HG02885 (cell line): Measurements from ENCODE around the gene SLX4.

Experiments
- ATAC-seq: cut with Tn5 transposase; IDR thresholded peaks from one replicate; pipeline ENCODE4 v1.9.1; 2021; ENCODE audit warnings: mild to moderate bottlenecking; ENCODE audit not compliant: unreplicated experiment, poor library complexity

The SLX4 gene

GRCh38 chr16:3583303-3584038 lies 27.9 kb downstream of the SLX4 start:
- no peak for ATAC-seq

DNA sequence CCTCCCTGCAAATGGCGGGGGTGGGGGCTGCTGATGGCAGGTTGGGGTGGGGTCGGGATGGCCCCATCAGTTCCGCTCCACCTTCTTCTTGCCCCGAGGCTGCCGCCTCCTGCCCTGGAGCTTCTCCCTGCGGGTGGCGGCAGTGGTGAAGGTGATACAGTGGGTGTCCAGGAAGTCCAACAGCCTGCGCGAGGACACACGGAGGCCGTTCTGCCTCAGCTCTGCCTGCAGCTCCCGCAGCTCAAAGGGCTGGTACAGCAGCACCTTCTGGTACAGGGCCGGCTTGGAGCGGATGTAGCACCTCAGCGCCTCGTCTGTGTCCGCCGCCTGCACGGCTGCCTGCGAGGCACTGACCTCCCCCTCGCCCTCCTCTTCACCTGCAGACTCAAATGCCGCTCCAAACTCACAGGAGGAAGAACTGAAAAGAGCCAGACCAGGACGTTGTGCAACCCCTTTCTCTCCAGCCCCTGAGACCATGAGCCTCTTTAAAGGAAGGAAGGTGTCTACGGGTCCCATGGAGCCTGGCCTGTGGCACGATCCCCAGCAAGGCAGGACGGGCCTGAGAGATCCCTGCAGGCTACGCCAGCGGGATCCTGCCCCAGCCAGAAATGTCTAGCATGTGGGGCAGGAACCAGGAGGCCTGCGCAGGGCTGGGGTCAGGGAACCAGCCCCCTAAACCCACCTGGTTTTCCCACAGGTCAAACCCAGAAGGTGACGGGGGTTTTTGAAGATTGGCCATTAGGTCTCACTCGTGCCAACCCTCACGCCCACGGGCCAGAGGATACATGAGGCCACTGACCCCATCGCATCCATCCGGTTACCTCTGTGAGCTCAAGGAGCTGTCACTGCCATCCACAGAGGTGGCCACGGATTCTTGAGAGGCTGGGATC lies 28.9 kb downstream of the SLX4 start:
- ATAC-seq, result no peak

DNA sequence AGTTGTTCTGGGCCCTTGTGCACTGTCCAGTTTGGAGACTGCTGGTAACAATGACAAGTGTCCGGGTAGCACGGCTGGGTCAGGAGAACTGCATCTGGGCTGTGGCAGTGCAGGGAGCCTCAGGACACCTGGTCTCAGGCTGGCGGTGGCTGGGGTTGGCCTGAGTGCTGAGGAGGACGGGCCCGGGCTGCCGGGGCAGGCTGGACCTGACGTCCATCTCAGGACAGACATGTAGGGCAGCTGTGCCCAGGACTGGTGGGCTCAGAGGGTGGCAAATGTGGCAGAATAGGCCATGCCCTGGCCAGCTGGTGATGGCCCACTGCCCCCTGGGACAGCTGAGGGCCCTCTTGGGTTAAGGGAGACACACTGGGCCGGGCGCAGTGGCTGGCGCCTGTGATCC lies 30.0 kb downstream of the SLX4 start:
- ATAC-seq, result no peak

DNA sequence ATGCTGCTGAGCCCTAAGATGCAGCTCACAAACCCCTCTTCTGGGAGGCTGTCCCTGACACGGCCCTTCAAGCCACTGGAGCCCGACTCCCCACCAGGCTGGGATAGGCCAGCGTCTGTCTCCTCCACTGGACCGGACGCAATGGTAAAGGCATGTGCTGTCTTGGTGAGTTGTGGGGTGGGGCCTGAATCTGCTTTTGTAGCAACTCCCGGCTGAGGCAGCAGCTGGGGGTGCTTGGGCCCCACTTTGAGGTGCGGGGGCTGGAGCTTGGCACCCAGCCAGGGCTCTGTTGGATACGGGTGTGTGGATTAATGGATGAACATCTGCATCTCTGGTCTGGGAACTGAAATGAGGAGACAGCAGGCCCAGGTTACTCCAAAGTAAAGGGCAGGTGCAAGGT lies 30.7 kb downstream of the SLX4 start:
- no peak for ATAC-seq

GRCh38 chr16:3580251-3580651 lies 31.2 kb downstream of the SLX4 start:
- no peak for ATAC-seq

DNA sequence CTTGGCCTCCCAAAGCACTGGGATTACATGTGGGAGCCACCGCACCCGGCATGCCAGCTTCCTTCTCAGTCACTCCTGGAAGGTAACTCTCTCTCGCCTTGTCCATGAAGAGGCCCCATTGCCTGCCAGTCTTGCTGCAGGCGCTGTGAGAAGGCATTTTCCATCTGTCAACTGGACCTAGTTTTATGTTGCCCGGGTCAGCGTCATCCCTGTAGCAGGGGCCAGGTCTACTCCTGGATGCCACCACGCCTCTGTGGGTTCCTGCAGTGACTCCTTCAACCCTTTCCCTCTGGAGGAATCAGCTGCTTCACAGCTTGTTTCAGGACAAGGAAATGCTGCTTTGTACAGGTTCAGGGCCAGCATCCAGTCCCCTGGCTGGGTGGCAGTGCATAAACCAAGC lies 31.6 kb downstream of the SLX4 start:
- no peak for ATAC-seq

- ATAC-seq, result peak; percentile 62
These were observed 32.5 kb downstream of the SLX4 start for GRCh38 chr16:3578610-3579551.

DNA sequence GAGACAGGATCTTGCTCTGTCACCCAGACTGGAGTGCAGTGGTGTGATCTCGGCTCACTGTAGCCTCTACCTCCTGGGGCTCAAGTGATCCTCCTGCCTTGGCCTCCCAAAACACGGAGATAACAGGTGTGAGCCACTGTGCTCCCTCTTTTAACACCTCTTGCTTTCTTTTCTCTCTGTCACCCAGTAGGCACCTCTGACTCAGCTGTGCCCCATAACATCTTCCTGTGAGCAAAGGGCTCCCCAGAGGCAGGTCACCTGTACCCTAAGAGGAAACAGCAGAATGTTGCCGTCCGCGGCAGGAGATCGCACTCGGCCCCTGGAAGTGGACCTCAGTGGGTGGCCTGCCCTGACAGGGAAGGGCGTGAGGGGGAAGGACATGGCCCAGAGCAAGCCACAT lies 33.3 kb downstream of the SLX4 start:
- no peak for ATAC-seq

DNA sequence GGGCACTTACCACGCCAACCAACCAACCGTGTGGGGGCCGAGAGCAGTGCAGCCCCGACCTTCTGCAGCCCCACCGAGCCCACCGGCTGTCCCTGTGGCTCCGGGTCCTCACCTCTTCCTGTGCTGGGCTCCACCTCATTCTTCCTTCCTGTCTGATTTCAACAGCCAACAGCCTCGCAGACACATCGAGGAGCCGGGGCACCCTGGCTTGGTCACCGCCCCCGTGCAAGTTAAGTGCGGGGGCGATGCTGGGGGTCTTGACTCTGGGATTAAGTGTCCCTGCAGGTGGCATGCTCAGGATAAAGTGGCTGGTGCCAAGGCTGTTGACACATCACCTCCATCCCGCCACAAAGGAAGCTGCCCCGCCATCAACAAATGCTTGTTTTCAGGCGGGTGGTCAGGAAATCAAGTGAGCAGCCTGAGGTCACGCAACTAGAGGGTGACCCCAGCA lies 34.1 kb downstream of the SLX4 start, which contains the start of gene NLRC3:
Gene NLRC3, minus strand, starts transcription at position 102 of the 451 bp plus-strand sequence. CDS start 12,367 bp downstream, outside the sequence.
- no peak for ATAC-seq

- ATAC-seq, result no peak
These were observed 35.2 kb downstream of the SLX4 start for GRCh38 chr16:3576211-3576610.

- no peak for ATAC-seq
These were observed 35.9 kb downstream of the SLX4 start for GRCh38 chr16:3575491-3575890.

DNA sequence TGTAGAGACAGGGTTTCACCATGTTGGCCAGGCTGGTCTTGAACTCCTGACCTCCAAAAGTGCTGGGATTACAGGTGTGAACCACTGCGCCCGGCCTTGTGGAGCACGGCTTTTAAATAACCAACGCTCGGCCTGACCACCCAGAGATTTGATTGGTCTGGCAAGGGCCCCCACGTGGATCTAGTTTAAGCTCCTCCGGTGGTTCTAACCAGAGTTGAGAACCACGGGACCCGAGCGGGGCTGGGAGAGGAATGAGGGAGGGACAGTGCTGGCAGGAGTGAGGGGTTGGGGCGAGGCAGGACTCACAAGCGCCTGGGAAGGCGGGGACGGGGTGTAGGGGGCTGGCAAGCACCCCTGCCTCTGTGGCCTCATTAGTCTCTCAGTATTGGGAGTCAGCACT lies 37.2 kb downstream of the SLX4 start:
- ATAC-seq, result no peak

DNA sequence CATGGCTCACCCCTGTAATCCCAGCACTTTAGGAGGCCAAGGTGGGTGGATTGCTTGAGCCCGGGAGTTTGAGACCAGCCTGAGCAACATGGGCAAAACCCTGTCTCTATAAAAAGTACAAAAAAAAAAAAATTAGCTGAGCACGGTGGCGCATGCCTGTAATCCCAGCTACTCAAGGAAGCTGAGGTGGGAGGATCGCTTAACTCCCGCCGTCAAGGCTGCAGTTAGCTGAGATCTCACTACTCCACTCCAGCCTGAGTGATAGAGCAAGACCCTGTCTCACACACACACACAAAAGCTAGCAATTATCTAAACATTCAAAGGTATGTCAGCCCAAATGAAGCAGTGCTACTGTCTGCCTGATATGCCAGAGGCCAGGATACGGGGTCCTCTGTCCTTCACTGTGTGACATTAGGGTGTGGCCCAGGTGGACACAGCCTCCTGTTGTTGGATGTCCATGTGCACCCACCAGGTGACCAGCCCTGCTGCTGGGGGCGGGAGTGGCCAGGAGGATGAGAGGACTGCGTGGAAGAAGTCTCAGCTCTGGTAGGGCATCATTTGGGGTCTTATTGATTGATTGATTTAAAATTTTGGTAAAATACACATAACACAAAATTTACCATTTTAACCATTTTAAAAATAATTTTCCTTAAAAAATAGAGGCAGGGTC lies 38.1 kb downstream of the SLX4 start:
- no peak for ATAC-seq

DNA sequence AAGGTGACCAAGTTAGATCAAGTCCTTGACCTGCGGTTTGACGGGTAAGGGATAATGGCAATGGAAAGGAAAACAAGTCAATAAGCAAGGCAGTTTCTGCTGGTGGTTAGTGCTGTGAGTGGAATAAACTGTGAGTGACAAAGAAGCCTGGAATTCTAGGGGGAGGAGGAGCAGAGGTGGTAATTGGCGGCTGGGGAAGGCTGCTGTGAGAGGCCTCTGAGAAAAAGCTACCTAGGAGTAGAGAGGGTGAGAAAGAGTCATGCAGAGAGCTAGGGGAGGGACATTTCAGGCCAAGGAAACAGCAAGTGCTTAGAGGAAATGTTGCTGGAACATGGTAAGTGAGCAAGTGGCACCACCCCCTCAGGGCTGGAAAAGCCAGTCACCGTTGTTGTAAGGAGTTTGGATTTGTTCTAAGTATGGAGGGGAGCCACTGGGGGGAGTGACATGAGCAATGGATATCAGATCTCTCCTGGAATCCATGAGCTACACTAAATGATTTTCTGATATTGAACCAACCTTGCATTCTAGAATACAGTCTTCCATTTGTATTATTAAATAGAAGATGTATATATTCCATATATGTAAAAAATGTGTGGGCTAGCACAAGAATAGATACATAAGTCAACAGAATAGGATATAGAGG lies 40.9 kb downstream of the SLX4 start:
- ATAC-seq, result no peak

- no peak for ATAC-seq
These were observed 41.6 kb downstream of the SLX4 start for GRCh38 chr16:3569851-3570250.

- ATAC-seq, result no peak
These were observed 44.4 kb downstream of the SLX4 start for GRCh38 chr16:3566990-3567389.

GRCh38 chr16:3564889-3565141 lies 46.6 kb downstream of the SLX4 start:
- no peak for ATAC-seq

- no peak for ATAC-seq
These were observed 47.1 kb downstream of the SLX4 start for GRCh38 chr16:3564130-3564888.

DNA sequence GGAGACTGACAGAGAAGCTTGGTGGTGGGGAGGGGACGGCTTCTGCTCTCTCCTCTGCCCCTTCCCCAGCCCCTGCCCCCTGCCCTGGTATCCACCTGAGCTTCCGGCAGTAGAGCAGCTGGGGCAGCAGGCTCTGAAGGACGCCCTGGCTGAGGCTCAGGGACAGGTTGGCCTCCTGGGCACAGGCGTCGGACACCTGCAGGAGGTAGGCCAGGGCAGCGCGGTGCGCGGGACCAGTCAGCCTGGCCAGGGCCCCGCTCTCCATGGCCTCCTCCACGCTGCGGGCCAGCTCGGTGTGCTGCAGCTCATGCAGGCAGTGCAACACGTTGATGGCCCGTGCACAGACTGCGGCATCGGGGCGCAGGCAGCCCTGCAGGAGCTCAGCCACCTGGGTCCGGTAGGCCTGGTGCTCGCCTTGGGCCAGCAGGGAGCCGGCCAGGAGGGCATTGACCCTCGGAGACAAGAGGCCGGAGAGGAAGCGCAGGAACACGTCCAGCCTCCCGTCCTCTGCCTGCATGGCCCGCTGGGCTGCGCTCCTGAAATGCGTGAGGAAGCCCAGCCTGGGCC lies 48.4 kb downstream of the SLX4 start:
- no peak for ATAC-seq
